ENCODE measurements around the gene FOXF1.

Gene FOXF1

GRCh38 chr16:86545481-86545880, 35.2 kb downstream of the FOXF1 start:
- ATAC-seq (ENCODE audit: insufficient read depth, low read depth): no peak
- no peaks in the 10 kb centered on the region for H4K20me1 ChIP-seq (ENCODE audit: insufficient read depth, low read length)
- H3K36me3 ChIP-seq (ENCODE audit: insufficient read depth, low read length): peaks cover 53% of the 10 kb centered on the region
- no peak overlapping the region for H2AFZ ChIP-seq (ENCODE audit: low read depth, low read length)
- H3K27ac ChIP-seq (ENCODE audit: low read length): no peak overlapping the region
- H3K79me2 ChIP-seq (ENCODE audit: insufficient read depth, low read length): no peaks in the 10 kb centered on the region
- H3K4me2 ChIP-seq (ENCODE audit: insufficient read depth, low read length): no peak overlapping the region
- no peak for DNase-seq
- no peak overlapping the region for H3K4me3 ChIP-seq (ENCODE audit: low read depth in 1 of 2, low read length in 2 of 2)
- H3K27me3 ChIP-seq (ENCODE audit: insufficient read depth, low read length, poor library complexity): no peaks in the 10 kb centered on the region
- no peaks in the 10 kb centered on the region for H3K4me1 ChIP-seq (ENCODE audit: insufficient read depth, low read length)
- no peaks in the 10 kb centered on the region for H3K9me3 ChIP-seq (ENCODE audit: insufficient read depth, low read length, severe bottlenecking)
- no peak overlapping the region for H3K9ac ChIP-seq (ENCODE audit: low read depth, low read length)
- TF ChIP-seq CTCF (IDR thresholded peaks at IDR 0.05; ENCODE audit: borderline replicate concordance, extremely low read depth, low read length, poor library complexity, severe bottlenecking) (no peak), EZH2 (IDR thresholded peaks at IDR 0.05; ENCODE audit: borderline replicate concordance, low read depth, low read length, severe bottlenecking) (no peak)

GRCh38 chr16:86545954-86546637, 35.8 kb downstream of the FOXF1 start:
- no peaks in the 10 kb centered on the region for H3K4me1 ChIP-seq (ENCODE audit: insufficient read depth, low read length)
- no peak for TF ChIP-seq EZH2 (IDR thresholded peaks at IDR 0.05; ENCODE audit: borderline replicate concordance, low read depth, low read length, severe bottlenecking)
- no peak overlapping the region for H3K9ac ChIP-seq (ENCODE audit: low read depth, low read length)
- ATAC-seq (ENCODE audit: insufficient read depth, low read depth) (no peak), DNase-seq (no peak)
- H2AFZ ChIP-seq (ENCODE audit: low read depth, low read length): no peak overlapping the region
- H3K79me2 ChIP-seq (ENCODE audit: insufficient read depth, low read length): no peaks in the 10 kb centered on the region
- H3K27me3 ChIP-seq (ENCODE audit: insufficient read depth, low read length, poor library complexity): no peaks in the 10 kb centered on the region
- no peaks in the 10 kb centered on the region for H3K9me3 ChIP-seq (ENCODE audit: insufficient read depth, low read length, severe bottlenecking)
- no peak overlapping the region for H3K27ac ChIP-seq (ENCODE audit: low read length)
- H3K36me3 ChIP-seq (ENCODE audit: insufficient read depth, low read length): peaks cover 52% of the 10 kb centered on the region
- no peak overlapping the region for H3K4me2 ChIP-seq (ENCODE audit: insufficient read depth, low read length)
- no peaks in the 10 kb centered on the region for H4K20me1 ChIP-seq (ENCODE audit: insufficient read depth, low read length)
- no peak overlapping the region for H3K4me3 ChIP-seq (ENCODE audit: low read depth in 1 of 2, low read length in 2 of 2)

GRCh38 chr16:86546638-86547013, 36.3 kb downstream of the FOXF1 start:
- H3K4me2 ChIP-seq (ENCODE audit: insufficient read depth, low read length): no peak overlapping the region
- H3K9ac ChIP-seq (ENCODE audit: low read depth, low read length): no peak overlapping the region
- H3K27me3 ChIP-seq (ENCODE audit: insufficient read depth, low read length, poor library complexity): no peaks in the 10 kb centered on the region
- peaks cover 51% of the 10 kb centered on the region for H3K36me3 ChIP-seq (ENCODE audit: insufficient read depth, low read length)
- H3K9me3 ChIP-seq (ENCODE audit: insufficient read depth, low read length, severe bottlenecking): no peaks in the 10 kb centered on the region
- no peak overlapping the region for H3K27ac ChIP-seq (ENCODE audit: low read length)
- ATAC-seq (ENCODE audit: insufficient read depth, low read depth): no peak
- no peaks in the 10 kb centered on the region for H4K20me1 ChIP-seq (ENCODE audit: insufficient read depth, low read length)
- no peak overlapping the region for H2AFZ ChIP-seq (ENCODE audit: low read depth, low read length)
- TF ChIP-seq EZH2 (IDR thresholded peaks at IDR 0.05; ENCODE audit: borderline replicate concordance, low read depth, low read length, severe bottlenecking) (no peak), CTCF (IDR thresholded peaks at IDR 0.05; ENCODE audit: borderline replicate concordance, extremely low read depth, low read length, poor library complexity, severe bottlenecking) (no peak)
- DNase-seq: no peak
- no peaks in the 10 kb centered on the region for H3K79me2 ChIP-seq (ENCODE audit: insufficient read depth, low read length)
- H3K4me3 ChIP-seq (ENCODE audit: low read depth in 1 of 2, low read length in 2 of 2): no peak overlapping the region
- H3K4me1 ChIP-seq (ENCODE audit: insufficient read depth, low read length): no peaks in the 10 kb centered on the region

GRCh38 chr16:86547286-86547685, 37.0 kb downstream of the FOXF1 start:
- Histone ChIP-seq H3K27me3 (ENCODE audit: insufficient read depth, low read length, poor library complexity) (no peaks in the 10 kb centered on the region), H3K36me3 (ENCODE audit: insufficient read depth, low read length) (peaks cover 50% of the 10 kb centered on the region), H3K79me2 (ENCODE audit: insufficient read depth, low read length) (no peaks in the 10 kb centered on the region), H3K4me2 (ENCODE audit: insufficient read depth, low read length) (no peak overlapping the region), H3K9me3 (ENCODE audit: insufficient read depth, low read length, severe bottlenecking) (no peaks in the 10 kb centered on the region), H3K4me1 (ENCODE audit: insufficient read depth, low read length) (no peaks in the 10 kb centered on the region), H3K4me3 (ENCODE audit: low read depth in 1 of 2, low read length in 2 of 2) (no peak overlapping the region), H2AFZ (ENCODE audit: low read depth, low read length) (no peak overlapping the region), H3K9ac (ENCODE audit: low read depth, low read length) (no peak overlapping the region), H4K20me1 (ENCODE audit: insufficient read depth, low read length) (no peaks in the 10 kb centered on the region), H3K27ac (ENCODE audit: low read length) (no peak overlapping the region)
- DNase-seq (no peak), ATAC-seq (ENCODE audit: insufficient read depth, low read depth) (no peak)
- TF ChIP-seq CTCF (IDR thresholded peaks at IDR 0.05; ENCODE audit: borderline replicate concordance, extremely low read depth, low read length, poor library complexity, severe bottlenecking) (no peak), EZH2 (IDR thresholded peaks at IDR 0.05; ENCODE audit: borderline replicate concordance, low read depth, low read length, severe bottlenecking) (no peak)
